WERI-Rb-1 (cell line): Measurements from ENCODE around the gene OR6C2.

Source experiments
- DNase-seq: peaks from one replicate; pipeline ENCODE4 v3.0.0-alpha.2; 2020
- H3K27ac ChIP-seq: fragments of 250-450 bp; sonication (Bioruptor Pico); 2 replicates; pipeline ENCODE4 v1.5.1; 2020; ENCODE audit warnings: mild to moderate bottlenecking, moderate library complexity
- H3K27me3 ChIP-seq: fragments of 250-450 bp; sonication (Bioruptor Pico); 2 replicates; pipeline ENCODE4 v1.5.1; 2021; ENCODE audit warnings: mild to moderate bottlenecking, low read depth, moderate library complexity; ENCODE audit not compliant: insufficient read depth, severe bottlenecking
- H3K36me3 ChIP-seq: fragments of 250-450 bp; sonication (Bioruptor Pico); 2 replicates; pipeline ENCODE4 v1.5.1; 2020; ENCODE audit warnings: mild to moderate bottlenecking, moderate library complexity
- H3K4me3 ChIP-seq: 2 replicates; pipeline ENCODE4 v1.5.1; 2011; ENCODE audit warnings: low read depth, mild to moderate bottlenecking, control low read depth, low read length
- H3K9me3 ChIP-seq: fragments of 250-450 bp; sonication (Bioruptor Pico); 2 replicates; pipeline ENCODE4 v1.5.1; 2021; ENCODE audit warnings: mild to moderate bottlenecking, moderate library complexity; ENCODE audit not compliant: severe bottlenecking
- CTCF ChIP-seq: IDR thresholded peaks from 2 replicates; pipeline ENCODE4 v1.5.1; 2011; ENCODE audit warnings: low read depth, mild to moderate bottlenecking, control low read depth, inconsistent platforms, low read length

OR6C2 gene

GRCh38 chr12:55501601-55502000 lies 57.7 kb downstream of the OR6C2 start:
- H3K4me3 ChIP-seq: no peak overlapping the region
- peaks cover 4% of the 10 kb centered on the region for H3K27me3 ChIP-seq
- H3K27ac ChIP-seq: no peak overlapping the region
- H3K9me3 ChIP-seq: peaks cover 8% of the 10 kb centered on the region
- DNase-seq: no peak
- no peak for TF ChIP-seq CTCF
- H3K36me3 ChIP-seq: no peaks in the 10 kb centered on the region
